Measurements from ENCODE around the gene CNTRL. TPM values are rescaled to one million over a fixed set of nuclear protein-coding genes. Genes with fewer than 3 reads are reported as not detected.

Gene CNTRL
- total and polyA plus RNA-seq, 2 of the 8 experiments (the other 6 are each of a cell fraction or from before 2014, with no cell fraction given), result 5.1 to 13.9 TPM

GRCh38 chr9:121171236-121171635 is 96.5 kb downstream of the CNTRL start:
- FAIRE-seq, result no peak
- TF ChIP-seq POLR2A (IDR thresholded peaks at IDR 0.05; ENCODE audit: control extremely low read depth in 1 of 2, low read depth in 2 of 2, low read length in 2 of 2) (no peak), USF2 (IDR thresholded peaks at IDR 0.05; ENCODE audit: low read length) (no peak), GABPA (IDR thresholded peaks at IDR 0.05; ENCODE audit: borderline replicate concordance, insufficient read depth, low read length) (no peak), SP4 (IDR thresholded peaks at IDR 0.05; ENCODE audit: low read length) (no peak), CHD2 (IDR thresholded peaks at IDR 0.05; ENCODE audit: low read length) (no peak), CTCF (IDR thresholded peaks at IDR 0.05; ENCODE audit: control extremely low read depth in 1 of 3, insufficient read depth in 1 of 3, low read depth in 1 of 3, low read length in 3 of 3) (no peak), E2F6 (IDR thresholded peaks at IDR 0.05) (no peak), BRCA1 (IDR thresholded peaks at IDR 0.05; ENCODE audit: low read depth, low read length) (no peak), YY1 (IDR thresholded peaks at IDR 0.05; ENCODE audit: low read depth, low read length) (no peak)

More at GRCh38 chr9:121171236-121171635, 96.5 kb downstream of the CNTRL start:
- Histone ChIP-seq H3K18ac (ENCODE audit: extremely low read depth, low read length) (no peak overlapping the region), H4K91ac (replicated peaks; ENCODE audit: insufficient read length, low read length) (no peak overlapping the region), H4K5ac (ENCODE audit: insufficient read length, low read depth, low read length) (no peak overlapping the region), H3K56ac (replicated peaks; ENCODE audit: insufficient read length, low read depth, low read length) (no peak overlapping the region), H3K23ac (ENCODE audit: insufficient read length) (no peak overlapping the region), H3K4me1 (replicated peaks in 1 of 4; ENCODE audit: control insufficient read depth in 3 of 4, insufficient read depth in 4 of 4, low read length in 3 of 4) (no peaks in the 10 kb centered on the region), H3K79me1 (ENCODE audit: low read depth, low read length) (no peaks in the 10 kb centered on the region), H3K9ac (replicated peaks in 1 of 4; ENCODE audit: extremely low read depth in 1 of 4, low read depth in 3 of 4, low read length in 3 of 4) (no peak overlapping the region), H3K9me3 (ENCODE audit: insufficient read depth in 2 of 2, low read depth in 1 of 2, low read length in 1 of 2) (no peaks in the 10 kb centered on the region), H3K4me2 (ENCODE audit: insufficient read depth in 1 of 2, low read depth in 2 of 2, low read length in 2 of 2) (no peak overlapping the region), H2BK20ac (ENCODE audit: low read length) (no peak overlapping the region), H3K14ac (ENCODE audit: insufficient read length) (no peak overlapping the region), H3K36me3 (ENCODE audit: control insufficient read depth in 2 of 4, insufficient read depth in 4 of 4, low read length in 3 of 4) (peaks cover 0 to 9% (median 2%) of the 10 kb centered on the region in 4 experiments; a peak in 7 of 8 replicates), H2BK15ac (ENCODE audit: low read length) (no peak overlapping the region), H2BK12ac (ENCODE audit: low read depth, low read length) (no peak overlapping the region), H2BK120ac (replicated peaks; ENCODE audit: low read depth, low read length) (no peak overlapping the region), H2BK5ac (ENCODE audit: low read depth, low read length) (no peak overlapping the region), H3K79me2 (ENCODE audit: control insufficient read depth in 1 of 2, insufficient read depth in 2 of 2, low read length in 2 of 2) (no peaks in the 10 kb centered on the region), H3K4me3 (ENCODE audit: extremely low read depth in 1 of 4, insufficient read depth in 2 of 4, low read depth in 3 of 4, low read length in 4 of 4) (no peak overlapping the region), H3K4ac (replicated peaks; ENCODE audit: insufficient read length, low read depth, low read length) (no peak overlapping the region), H3K27me3 (replicated peaks in 1 of 4; ENCODE audit: control insufficient read depth in 3 of 4, extremely low read depth in 1 of 4, insufficient read depth in 3 of 4, low read length in 3 of 4) (no peaks in the 10 kb centered on the region), H3K27ac (ENCODE audit: low read depth, low read length) (no peak overlapping the region), H3K23me2 (ENCODE audit: low read depth, low read length) (no peaks in the 10 kb centered on the region), H2AK5ac (ENCODE audit: low read depth, low read length) (no peak overlapping the region), H4K20me1 (replicated peaks in 1 of 2; ENCODE audit: control insufficient read depth in 1 of 2, insufficient read depth in 2 of 2, low read length in 2 of 2) (no peaks in the 10 kb centered on the region), H2AFZ (ENCODE audit: low read length) (no peak overlapping the region), H4K8ac (ENCODE audit: extremely low read depth, insufficient read depth, low read length) (no peak overlapping the region; the same call in 1 of the 2 replicates)
- POLR2A ChIA-PET (ENCODE audit: partially characterized antibody), result no interaction called here
- DNase-seq (ENCODE audit: low read depth in 1 of 2, low spot score in 2 of 2), result no peak
- CTCF ChIA-PET (ENCODE audit: partially characterized antibody), result interaction anchor here (0.6 to 2.1 kb wide), 6 partner anchors 9 to 177 kb away, joined by 3 to 6 read pairs (median 3); no protein-coding TSS in a partner anchor
- WGBS, 2 experiments (ENCODE audit: extremely low coverage in 1 of 2, insufficient coverage in 1 of 2, insufficient read length in 1 of 2, insufficient replicate concordance in 2 of 2, low coverage in 1 of 2, low lambda C conversion rate in 2 of 2, missing lambda C conversion rate in 1 of 2), result 85% methylated on average over 5 of the region's 5 CpGs; no CpG with 5 or more reads in 1 of the 2 experiments
